ENCODE data around the gene CCDC60. TPM values are rescaled to one million over a fixed set of nuclear protein-coding genes. Genes with fewer than 3 reads are reported as not detected.

Gene CCDC60
- total RNA-seq, 1 donor from 2014 or later, result not detected

DNA sequence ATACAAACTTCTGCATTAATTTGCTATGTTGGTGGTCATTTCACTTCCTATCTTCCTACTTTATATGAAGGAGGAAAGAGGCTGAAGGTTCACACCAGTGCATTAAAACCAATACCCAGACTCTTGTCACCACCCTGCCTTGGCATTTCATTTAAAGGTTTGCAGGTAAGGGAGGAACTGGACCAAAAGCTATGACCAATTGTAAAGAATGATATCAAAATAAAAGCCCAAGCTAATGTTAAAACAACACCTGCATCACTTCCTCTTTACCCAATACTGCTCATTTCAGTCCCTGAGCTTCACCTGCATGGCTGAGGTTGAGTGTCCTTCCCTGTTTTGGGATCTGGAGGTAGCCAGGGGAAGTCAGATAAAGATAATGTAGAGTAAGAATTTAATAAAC, 211.8 kb downstream of the CCDC60 start:
- no peaks in the 10 kb centered on the region for H3K4me1 Mint-ChIP-seq (ENCODE audit: low read depth)
- peaks cover 23% of the 10 kb centered on the region for H3K27me3 Mint-ChIP-seq (ENCODE audit: low read depth)
- no peak overlapping the region for H3K4me3 Mint-ChIP-seq (ENCODE audit: unreplicated experiment)
- TF ChIP-seq, protein P1, sequence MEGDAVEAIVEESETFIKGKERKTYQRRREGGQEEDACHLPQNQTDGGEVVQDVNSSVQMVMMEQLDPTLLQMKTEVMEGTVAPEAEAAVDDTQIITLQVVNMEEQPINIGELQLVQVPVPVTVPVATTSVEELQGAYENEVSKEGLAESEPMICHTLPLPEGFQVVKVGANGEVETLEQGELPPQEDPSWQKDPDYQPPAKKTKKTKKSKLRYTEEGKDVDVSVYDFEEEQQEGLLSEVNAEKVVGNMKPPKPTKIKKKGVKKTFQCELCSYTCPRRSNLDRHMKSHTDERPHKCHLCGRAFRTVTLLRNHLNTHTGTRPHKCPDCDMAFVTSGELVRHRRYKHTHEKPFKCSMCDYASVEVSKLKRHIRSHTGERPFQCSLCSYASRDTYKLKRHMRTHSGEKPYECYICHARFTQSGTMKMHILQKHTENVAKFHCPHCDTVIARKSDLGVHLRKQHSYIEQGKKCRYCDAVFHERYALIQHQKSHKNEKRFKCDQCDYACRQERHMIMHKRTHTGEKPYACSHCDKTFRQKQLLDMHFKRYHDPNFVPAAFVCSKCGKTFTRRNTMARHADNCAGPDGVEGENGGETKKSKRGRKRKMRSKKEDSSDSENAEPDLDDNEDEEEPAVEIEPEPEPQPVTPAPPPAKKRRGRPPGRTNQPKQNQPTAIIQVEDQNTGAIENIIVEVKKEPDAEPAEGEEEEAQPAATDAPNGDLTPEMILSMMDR (IDR thresholded peaks at IDR 0.05), result no peak
- no peaks in the 10 kb centered on the region for H3K36me3 Mint-ChIP-seq (ENCODE audit: low read depth)
- H3K9me3 Mint-ChIP-seq (ENCODE audit: low read depth), result no peaks in the 10 kb centered on the region
- no peak overlapping the region for H3K27ac Mint-ChIP-seq (ENCODE audit: unreplicated experiment)
- no peak for DNase-seq (ENCODE audit: low spot score)

DNA sequence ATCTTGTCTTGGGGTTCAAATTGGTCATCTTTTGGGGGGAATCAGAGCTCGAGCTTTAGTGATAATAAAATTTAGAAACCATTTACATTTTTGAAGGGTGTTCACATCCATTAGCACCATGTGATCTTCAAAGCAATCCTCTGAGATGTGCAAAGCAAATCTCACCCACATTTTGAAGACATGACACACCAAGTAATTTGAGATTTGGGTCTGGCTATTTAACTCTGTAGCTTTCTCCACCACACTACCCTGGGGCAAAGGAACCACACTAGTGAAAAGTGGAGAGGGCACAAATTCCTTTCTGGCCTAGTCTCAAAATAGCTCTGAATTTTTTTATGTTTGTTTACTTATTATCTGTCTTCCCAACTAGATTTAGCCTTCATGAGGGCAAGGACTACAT, 212.5 kb downstream of the CCDC60 start:
- DNase-seq (ENCODE audit: low spot score), result no peak
- Mint-ChIP-seq H3K27me3 (ENCODE audit: low read depth) (peaks cover 23% of the 10 kb centered on the region), H3K36me3 (ENCODE audit: low read depth) (no peaks in the 10 kb centered on the region), H3K9me3 (ENCODE audit: low read depth) (no peaks in the 10 kb centered on the region), H3K27ac (ENCODE audit: unreplicated experiment) (no peak overlapping the region), H3K4me1 (ENCODE audit: low read depth) (no peaks in the 10 kb centered on the region), H3K4me3 (ENCODE audit: unreplicated experiment) (no peak overlapping the region)
- TF ChIP-seq, protein P1 (IDR thresholded peaks at IDR 0.05), result no peak

DNA sequence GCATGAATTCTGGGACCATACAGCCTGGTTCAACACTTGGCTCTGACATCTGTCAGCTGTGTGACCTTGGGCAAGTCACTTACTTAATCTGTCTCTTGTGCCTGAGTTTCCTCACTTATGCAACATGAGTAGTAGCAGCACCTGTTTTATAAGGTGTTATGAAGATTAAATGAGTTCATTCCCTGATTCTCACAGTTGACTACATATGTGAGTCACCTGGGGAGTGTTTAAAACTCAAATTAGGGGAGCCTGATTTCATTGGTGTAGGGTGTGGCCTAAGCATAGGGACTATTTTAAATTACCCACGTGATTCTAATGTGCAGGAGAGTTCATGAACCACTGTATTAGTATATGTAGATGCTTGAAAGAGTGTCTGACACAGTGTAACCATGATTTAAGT, 222.3 kb downstream of the CCDC60 start:
- no peak for DNase-seq (ENCODE audit: low spot score)
- Mint-ChIP-seq H3K27ac (ENCODE audit: unreplicated experiment) (no peak overlapping the region), H3K4me1 (ENCODE audit: low read depth) (no peaks in the 10 kb centered on the region), H3K4me3 (ENCODE audit: unreplicated experiment) (no peak overlapping the region), H3K27me3 (ENCODE audit: low read depth) (no peaks in the 10 kb centered on the region), H3K9me3 (ENCODE audit: low read depth) (peaks cover 5% of the 10 kb centered on the region), H3K36me3 (ENCODE audit: low read depth) (no peaks in the 10 kb centered on the region)
- TF ChIP-seq, protein P1 (IDR thresholded peaks at IDR 0.05), result no peak

DNA sequence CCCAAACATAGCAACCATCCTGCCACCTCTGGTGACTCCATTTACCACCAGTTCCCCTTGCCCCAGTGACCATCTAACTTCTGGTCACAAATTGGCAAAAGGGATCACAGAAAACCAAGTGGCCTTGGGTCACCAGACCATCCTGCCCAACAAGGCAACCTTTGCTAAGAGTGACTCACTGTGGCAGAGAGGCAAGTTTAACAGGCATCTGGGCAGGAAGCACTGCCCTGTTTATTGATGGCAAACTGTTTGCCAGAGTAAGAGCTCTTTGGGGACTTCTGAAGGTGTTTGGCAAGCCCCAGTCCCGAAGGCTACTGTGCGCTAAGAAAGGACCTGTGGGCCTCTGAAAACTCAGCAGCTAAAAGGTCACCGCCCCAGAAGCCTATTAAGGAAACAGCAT, 230.9 kb downstream of the CCDC60 start:
- Mint-ChIP-seq H3K9me3 (ENCODE audit: low read depth) (no peaks in the 10 kb centered on the region), H3K4me3 (ENCODE audit: unreplicated experiment) (no peak overlapping the region), H3K27ac (ENCODE audit: unreplicated experiment) (no peak overlapping the region), H3K27me3 (ENCODE audit: low read depth) (no peaks in the 10 kb centered on the region), H3K4me1 (ENCODE audit: low read depth) (no peaks in the 10 kb centered on the region), H3K36me3 (ENCODE audit: low read depth) (no peaks in the 10 kb centered on the region)
- TF ChIP-seq, protein P1 (IDR thresholded peaks at IDR 0.05), result no peak
- no peak for DNase-seq (ENCODE audit: low spot score)

DNA sequence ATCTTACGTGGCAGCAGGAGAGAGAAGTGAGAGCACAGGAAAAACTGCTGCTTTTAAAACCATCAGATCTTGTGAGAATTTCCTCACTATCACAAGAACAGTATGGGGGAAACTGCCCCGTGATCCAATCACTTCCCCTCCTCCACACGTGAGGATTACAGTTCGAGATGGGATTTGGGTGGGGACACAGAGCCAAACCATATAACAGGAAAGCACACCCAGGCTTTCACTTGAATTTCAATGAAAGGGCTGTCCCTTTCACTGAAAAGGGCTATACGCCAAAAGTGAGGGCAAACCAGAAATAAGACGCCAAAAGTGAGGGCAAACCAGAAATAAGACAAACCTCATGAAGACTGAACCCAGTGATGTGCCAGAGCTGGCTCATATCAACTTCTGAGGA, 236.2 kb downstream of the CCDC60 start:
- H3K4me1 Mint-ChIP-seq (ENCODE audit: low read depth), result no peaks in the 10 kb centered on the region
- H3K36me3 Mint-ChIP-seq (ENCODE audit: low read depth), result no peaks in the 10 kb centered on the region
- H3K27ac Mint-ChIP-seq (ENCODE audit: unreplicated experiment), result no peak overlapping the region
- no peak overlapping the region for H3K4me3 Mint-ChIP-seq (ENCODE audit: unreplicated experiment)
- no peaks in the 10 kb centered on the region for H3K9me3 Mint-ChIP-seq (ENCODE audit: low read depth)
- TF ChIP-seq, protein P1 (IDR thresholded peaks at IDR 0.05), result no peak
- no peak for DNase-seq (ENCODE audit: low spot score)
- no peaks in the 10 kb centered on the region for H3K27me3 Mint-ChIP-seq (ENCODE audit: low read depth)
